Epithelial cell of proximal tubule (primary cell): ENCODE measurements around the gene TMEM141. TPM values are rescaled to one million over a fixed set of nuclear protein-coding genes. Genes with fewer than 3 reads are reported as not detected.
"Not testable (repeated sequence)": the region's sequence is repeated elsewhere in the genome, so short reads cannot be mapped to it uniquely, and the experiment has no call there.

ENCODE experiments used
- DNase-seq: peaks from one replicate; pipeline ENCODE4 v3.0.0-alpha.2; 2011; ENCODE audit warnings: low read depth
- H3K4me3 ChIP-seq: 2 replicates; pipeline ENCODE4 v1.5.1; 2011; ENCODE audit warnings: low read depth, mild to moderate bottlenecking, low read length
- CTCF ChIP-seq: conservative IDR thresholded peaks from 2 replicates; pipeline ENCODE4 v1.5.1; 2012; ENCODE audit warnings: low read depth, mild to moderate bottlenecking, low read length
- total RNA-seq: library from RNA; depleted of rRNA; stranded (reverse); fragments of >200 nt; gene quantifications from 2 replicates; pipeline ENCODE4 v1.2.3, GENCODE V29; 2015

Gene TMEM141
- total RNA-seq, 1 donor from 2014 or later: 108 TPM

DNA sequence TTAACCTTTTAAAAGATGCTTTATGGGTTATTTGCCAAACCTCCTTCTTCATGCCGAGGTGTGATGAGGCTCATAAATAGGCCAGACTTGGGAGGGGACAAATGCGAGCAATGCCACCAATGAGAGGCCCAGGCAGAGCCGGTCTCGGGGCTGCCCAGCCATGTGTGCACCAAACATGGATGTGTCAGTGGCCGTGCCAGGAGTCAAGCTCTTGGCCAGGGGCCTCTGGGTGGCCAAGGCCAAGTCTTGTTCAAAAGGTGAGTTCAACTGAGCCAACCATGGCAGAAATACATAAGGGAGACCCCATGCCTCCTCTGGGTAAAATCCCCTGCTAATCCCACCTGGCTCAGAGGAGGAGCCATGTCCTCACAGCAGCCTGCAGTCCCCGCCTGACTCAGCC, 16.0 kb upstream of the TMEM141 start:
- no peak overlapping the region for H3K4me3 ChIP-seq
- DNase-seq: no peak
- no peak for TF ChIP-seq CTCF

GRCh38 chr9:136776947-136777346, 14.2 kb upstream of the TMEM141 start:
- TF ChIP-seq CTCF: no peak
- H3K4me3 ChIP-seq: no peak overlapping the region
- DNase-seq: no peak

DNA sequence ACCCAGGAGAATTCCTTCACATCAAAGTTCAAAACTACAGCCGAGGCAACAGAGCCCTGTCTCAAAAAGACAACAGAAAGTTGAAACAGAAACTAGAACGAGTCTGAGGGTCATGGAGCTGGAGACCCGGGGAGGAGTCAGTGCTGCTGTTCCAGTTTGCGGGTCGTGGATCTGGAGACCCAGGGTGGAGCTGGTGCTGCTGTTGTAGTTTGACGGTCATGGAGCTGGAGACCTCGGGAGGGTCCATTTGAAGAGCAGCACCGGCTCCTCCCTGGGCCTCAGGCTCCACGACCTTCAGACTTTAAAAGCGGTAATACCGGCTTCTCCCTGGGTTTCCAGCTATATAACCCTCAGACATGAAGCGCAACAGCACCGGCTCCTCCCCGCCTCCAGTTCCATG, 13.8 kb upstream of the TMEM141 start:
- TF ChIP-seq CTCF: no peak
- H3K4me3 ChIP-seq: no peak overlapping the region
- DNase-seq: no peak

- peak; percentile 6 for TF ChIP-seq CTCF
- DNase-seq: no peak
- no peak overlapping the region for H3K4me3 ChIP-seq
Measured at GRCh38 chr9:136779808-136780207, 11.3 kb upstream of the TMEM141 start.

DNA sequence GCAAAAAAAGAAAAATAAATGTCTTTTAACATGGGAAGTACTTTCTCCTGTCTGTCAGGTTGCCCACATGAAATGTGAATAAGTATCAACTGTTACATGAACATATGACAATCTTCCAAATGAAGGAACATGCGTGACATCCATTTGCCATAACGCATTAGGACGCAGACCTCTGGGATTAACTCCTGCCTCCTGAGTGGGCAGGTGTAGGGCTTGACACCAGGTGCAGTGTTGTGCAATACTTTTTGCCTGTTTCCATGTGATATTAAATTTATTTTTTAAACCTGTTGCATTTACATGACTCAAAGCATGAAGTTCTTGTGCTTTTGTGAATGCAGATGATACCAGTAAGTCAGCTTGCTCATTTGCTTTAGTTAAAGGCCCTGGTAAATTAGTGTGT, 8.7 kb upstream of the TMEM141 start:
- no peak for TF ChIP-seq CTCF
- no peak overlapping the region for H3K4me3 ChIP-seq
- DNase-seq: no peak

DNA sequence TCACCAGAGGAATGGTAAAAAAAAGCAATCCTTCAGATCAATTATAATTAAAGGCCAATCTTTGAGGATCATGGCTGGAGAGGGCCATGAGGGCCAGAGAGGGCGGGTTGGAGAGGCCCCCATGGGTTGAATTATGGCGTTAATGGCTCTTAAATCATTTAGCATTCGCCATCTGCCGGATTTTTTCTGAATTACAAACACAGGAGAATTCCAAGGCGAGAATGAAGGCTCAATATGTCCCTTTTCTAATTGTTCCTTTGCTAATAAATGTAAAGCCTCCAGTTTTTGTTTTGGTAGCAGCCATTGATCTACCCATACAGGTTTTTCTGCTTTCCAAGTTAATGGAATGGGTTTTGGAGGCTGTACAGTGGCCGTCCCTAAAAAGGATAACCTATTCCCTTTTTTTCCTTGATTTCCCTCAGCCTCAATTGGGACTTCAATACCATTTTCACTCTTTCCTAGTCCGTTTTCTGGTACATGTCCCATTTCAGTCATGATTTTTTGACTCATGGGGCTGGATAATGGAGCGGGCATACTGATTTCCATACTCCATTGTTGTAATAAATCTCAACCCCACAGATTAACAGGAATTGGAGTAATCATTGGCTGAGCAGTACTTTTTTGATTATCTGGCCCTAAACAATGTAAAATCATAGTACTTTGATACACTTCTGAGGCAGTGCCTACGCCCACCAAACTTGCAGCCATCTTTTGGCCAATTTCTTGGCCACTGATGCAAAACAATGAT, 6.7 kb upstream of the TMEM141 start:
- TF ChIP-seq CTCF: peak; percentile 34
- no peak for DNase-seq
- no peak overlapping the region for H3K4me3 ChIP-seq

DNA sequence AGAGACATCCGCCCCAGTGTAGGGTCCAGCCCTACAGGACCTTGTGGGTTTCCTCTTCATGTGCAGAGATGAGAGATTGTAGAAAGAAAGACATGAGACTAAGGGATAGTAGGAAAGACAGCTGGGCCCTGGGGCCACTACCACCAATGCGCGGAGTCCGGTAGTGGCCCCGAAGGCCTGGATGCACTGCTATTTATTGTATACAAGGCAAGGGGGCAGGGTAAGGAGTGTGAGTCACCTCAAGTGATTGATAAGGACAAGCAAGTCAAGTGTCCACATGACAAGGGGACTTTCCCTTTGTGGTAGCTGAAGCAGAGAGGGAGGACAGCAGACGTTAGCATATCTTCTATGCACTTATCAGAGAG, 6.2 kb upstream of the TMEM141 start:
- no peak for TF ChIP-seq CTCF
- DNase-seq: no peak
- no peak overlapping the region for H3K4me3 ChIP-seq

DNA sequence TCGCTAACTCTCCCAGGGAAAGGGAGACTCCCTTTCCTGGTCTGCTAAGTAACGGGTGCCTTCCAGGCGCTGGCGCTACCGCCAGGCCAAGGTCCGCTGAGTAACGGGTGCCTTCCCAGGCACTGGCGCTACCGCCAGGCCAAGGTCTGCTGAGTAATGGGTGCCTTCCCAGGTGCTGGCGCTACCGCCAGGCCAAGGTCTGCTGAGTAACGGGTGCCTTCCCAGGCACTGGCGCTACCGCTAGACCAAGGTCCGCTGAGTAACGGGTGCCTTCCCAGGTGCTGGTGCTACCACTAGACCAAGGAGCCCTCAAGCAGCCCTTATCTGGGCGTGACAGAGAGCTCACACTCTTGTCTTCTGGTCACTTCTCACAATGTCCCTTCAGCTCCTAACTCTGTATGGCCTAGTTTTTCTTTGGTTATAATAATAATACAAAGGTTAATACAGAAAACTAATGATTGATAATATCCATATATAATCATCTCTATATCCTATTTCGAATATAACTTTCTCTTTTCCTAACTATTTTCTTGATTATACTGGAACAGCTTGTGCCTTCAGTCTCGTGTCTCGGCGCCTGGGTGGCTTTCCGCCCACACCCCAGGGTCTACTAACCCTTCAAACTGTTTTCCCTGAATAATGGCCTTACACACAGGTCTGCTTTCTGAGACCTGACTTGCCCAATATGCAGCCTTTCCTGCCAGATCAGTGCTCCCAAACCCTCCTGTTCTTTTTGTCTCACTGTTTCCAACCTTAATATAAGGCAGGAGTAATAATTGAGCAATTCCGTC, 5.4 kb upstream of the TMEM141 start:
- not testable (repeated sequence) for DNase-seq

More for the DNA sequence above, 5.4 kb upstream of the TMEM141 start:
- H3K4me3 ChIP-seq: not testable (repeated sequence)
